HG02610 (cell line): ENCODE measurements around the gene HIGD2A.

Source experiments
- ATAC-seq: cut with Tn5 transposase; IDR thresholded peaks from one replicate; pipeline ENCODE4 v1.9.1; 2021; ENCODE audit warnings: mild to moderate bottlenecking, moderate library complexity; ENCODE audit not compliant: unreplicated experiment

Gene HIGD2A

DNA sequence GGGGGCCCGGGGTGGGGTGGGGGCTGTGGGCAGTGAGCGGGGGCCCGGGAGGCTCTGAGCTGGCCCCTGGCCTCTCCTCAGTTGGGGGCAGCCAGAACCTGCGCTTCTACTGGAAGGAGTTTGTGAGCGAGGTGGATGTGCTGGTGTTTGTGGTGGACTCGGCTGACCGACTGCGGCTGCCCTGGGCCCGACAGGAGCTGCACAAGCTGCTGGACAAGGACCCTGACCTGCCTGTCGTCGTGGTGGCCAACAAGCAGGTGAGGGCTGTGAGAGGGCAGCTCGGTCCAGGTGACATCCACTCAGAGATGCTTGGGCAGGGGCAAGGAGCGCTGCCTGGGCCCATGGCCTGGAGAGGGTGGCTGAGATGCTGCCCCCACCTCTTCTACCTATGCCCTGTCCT is 19.8 kb upstream of the HIGD2A start:
- ATAC-seq, result no peak

- ATAC-seq, result no peak
Observed at GRCh38 chr5:176369934-176370711, 18.4 kb upstream of the HIGD2A start.

- ATAC-seq, result no peak
Observed at GRCh38 chr5:176371621-176372539, 16.7 kb upstream of the HIGD2A start.

- ATAC-seq, result no peak
Observed at GRCh38 chr5:176373100-176373818, 15.3 kb upstream of the HIGD2A start.

GRCh38 chr5:176379881-176380280 is 8.7 kb upstream of the HIGD2A start:
- no peak for ATAC-seq

DNA sequence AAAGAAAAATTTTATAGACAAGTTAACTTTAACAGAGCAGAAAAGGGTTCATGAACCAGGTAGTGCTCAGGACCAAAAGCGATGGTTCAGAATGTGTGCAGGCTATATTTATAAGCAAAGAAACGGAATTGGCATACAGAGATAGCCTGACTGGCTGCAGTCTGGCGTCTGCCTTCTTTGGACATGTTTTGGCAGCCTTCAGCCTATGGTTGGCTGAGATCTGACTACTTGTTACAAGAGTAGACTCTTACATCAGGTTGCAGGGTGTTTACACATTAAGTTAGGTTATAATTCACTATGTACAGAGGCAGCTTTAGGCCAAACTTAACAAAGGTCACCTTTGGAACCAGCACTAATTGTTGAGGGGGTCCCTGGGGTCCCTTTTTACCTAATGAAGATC is 7.1 kb upstream of the HIGD2A start:
- ATAC-seq, result no peak

- no peak for ATAC-seq
Observed at GRCh38 chr5:176381979-176382378, 6.6 kb upstream of the HIGD2A start.

DNA sequence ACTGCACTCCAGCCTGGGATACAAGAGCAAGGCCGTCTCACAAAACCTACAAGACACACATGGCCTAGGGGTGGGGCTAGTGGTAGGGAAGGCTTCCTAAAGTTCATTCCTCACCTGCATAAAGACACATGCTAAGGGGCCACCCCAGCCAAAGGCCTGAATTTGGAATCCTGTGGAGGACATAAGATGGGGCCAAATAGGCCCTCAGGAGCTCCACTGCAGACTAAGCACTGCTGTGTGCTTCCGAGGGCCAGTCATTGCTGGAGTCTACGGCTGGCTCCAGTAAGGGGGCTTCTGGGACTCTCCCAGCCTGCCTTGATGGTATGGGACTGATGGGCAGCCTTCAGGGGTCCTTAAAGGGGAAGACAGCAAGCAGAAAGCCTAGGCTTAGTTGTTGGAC is 5.8 kb upstream of the HIGD2A start:
- no peak for ATAC-seq

- ATAC-seq, result no peak
Observed at GRCh38 chr5:176383248-176383905, 5.2 kb upstream of the HIGD2A start.

DNA sequence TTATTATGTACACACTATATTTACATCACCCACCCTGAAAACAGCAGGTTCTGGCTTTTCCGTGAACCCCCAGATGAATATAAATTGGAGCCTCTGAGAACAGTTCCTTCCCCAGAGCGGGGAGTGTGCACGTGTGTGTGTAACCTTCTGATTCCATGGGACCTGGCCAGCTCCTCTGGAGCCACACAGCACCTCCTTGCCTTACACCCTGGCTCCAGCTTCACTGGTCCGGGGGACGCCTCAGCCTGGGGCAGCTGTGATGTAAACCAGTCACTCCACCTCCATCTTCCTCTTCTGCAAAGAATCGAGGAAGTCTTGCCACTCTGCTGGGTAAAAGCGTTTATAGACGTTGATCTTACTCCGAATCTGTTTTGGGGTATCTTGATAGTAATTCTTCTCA is 4.6 kb upstream of the HIGD2A start:
- ATAC-seq, result no peak

- ATAC-seq, result no peak
Observed at GRCh38 chr5:176384366-176384930, 4.1 kb upstream of the HIGD2A start.

GRCh38 chr5:176384991-176385390 is 3.6 kb upstream of the HIGD2A start:
- ATAC-seq, result no peak

DNA sequence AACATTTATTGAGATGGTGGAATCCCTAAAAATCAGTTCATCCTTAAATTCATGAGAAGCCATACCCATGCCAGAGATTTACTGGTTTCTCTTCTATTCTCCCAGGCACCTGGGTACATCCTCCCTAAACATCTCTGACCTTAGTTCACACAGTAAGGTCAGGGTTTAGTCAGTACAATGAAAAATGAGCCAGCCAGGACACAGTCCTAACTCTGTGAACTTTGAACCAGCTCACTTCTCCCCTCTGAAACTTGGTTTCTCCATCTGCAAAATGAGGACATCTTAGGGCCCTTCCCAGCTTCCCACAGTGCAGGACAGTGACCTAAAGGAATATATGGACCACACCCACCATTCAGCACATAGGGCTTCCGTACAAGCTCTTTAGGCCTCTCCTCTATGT is 2.1 kb upstream of the HIGD2A start:
- no peak for ATAC-seq

DNA sequence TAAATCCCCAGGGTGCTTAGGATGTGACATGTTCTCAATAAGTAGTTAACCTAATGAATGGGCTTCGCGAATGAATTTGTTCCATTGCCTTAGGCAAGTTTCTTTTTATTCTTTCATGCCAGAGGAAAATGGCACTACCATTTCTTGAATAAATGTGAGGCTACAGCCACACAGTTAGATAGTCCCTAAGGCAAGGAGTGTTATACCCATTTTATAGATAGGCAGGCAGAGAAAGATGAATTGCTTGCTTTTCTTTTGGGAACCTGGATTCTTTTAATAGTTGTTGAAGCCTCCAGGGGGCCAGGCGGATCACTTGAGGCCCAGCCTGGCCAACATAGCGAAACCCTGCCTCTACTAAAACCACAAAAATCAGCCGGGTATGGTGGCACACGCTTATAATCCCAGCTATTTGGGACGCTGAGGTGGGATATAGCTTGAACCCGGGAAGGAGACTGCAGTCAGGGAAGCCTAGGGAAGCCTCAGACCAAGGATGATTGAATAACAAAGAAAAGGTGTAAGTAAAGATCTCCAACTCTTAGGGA is 1.1 kb upstream of the HIGD2A start:
- no peak for ATAC-seq

DNA sequence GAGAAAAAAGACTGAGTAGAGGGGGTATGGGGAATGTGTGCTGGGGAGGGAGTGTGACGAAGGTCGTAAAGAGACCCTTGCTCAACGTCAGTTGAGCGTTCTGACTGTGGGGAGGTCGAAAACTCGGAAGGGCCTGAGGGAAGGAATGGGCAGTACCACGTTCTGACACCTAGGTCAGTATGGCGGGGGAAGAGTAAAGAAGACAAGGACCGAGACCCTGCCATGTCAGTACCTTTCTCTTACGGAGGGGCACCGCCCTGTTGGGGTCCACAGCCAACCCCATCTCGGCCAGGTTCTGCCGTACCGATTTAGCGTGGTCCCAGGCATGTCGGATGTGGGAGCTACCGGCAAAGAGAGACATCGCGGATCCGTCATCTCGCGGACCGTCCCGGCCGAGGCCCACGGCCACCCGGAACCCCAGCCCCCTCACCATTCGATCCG is 528 bp upstream of the HIGD2A start:
- ATAC-seq, result no peak

DNA sequence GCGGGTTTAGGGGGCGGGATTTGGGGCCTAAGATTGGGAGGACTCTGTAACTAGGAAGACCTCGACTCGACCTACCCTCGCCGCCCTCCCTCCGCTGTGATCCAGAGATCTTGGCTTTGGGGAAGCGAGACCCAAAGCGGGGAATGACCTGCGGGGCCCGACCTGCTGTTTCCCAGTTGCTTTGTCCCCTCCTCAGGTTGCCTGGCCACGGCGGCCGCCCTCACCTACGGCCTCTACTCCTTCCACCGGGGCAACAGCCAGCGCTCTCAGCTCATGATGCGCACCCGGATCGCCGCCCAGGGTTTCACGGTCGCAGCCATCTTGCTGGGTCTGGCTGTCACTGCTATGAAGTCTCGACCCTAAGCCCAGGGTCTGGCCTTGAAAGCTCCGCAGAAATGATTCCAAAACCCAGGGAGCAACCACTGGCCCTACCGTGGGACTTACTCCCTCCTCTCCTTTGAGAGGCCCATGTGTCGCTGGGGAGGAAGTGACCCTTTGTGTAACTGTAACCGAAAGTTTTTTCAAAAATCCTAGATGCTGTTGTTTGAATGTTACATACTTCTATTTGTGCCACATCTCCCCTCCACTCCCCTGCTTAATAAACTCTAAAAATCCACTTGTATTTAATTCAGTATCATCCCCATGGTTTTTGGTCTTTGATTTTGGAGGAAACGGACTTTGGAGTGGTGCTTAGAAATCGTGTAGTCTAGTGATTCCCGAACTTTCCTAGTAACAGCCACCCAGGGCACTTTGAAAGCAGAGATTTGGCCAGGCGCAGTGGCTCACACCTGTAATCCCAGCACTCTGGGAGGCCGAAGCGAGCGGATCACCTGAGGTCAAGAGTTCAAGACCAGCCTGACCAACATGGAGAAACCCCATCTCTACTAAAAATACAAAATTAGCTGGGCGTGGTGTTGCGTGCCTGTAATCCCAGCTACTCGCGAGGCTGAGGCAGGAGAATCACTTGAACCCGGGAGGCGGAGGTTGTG is 878 bp downstream of the HIGD2A start:
- peak; percentile 31 for ATAC-seq

DNA sequence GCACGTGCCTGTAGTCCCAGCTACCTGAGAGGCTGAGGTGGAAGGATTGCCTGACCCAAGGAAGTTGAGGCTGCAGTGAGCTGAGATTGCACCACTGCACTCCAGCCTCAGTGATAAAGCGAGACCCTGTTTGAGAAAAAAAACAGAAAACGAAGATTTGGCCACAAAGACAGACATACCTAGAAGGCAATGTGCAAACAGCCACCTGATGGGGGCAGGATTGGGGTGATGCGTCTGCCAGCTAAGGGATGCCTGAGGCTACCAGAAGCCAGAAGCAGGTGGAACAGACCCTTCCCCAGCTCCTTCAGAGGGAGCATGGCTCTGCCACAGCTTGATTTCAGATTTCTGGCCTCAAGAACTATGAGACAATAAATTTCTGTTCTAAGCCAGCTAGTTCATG is 2.9 kb downstream of the HIGD2A start:
- ATAC-seq, result no peak

GRCh38 chr5:176391999-176392398 is 3.4 kb downstream of the HIGD2A start:
- ATAC-seq, result no peak

DNA sequence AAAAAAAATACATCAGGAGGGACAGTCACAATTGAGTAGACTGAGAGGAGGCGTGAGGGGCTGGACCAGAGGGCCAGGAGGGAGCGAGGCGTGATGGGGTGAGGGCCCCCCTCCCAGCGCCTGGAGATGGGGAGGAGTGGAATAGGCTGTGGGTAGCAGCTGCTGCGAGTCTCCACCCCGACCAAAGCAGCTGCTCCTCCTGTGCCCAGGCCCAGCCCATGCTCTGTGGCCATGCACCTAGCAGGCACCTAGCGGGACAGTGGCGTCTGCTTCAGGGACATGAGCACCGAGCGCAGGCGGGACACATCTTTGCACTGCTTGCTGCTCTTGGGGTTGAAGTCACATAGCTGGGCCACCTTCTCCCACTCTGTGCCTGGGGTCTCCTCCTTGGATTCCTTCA is 4.0 kb downstream of the HIGD2A start:
- no peak for ATAC-seq
